ENCODE results near the gene CDR2.
A peak's percentile ranks its signal among the peaks of the same experiment; 100 is the strongest.
"Not testable (repeated sequence)": the region's sequence is repeated elsewhere in the genome, so short reads cannot be mapped to it uniquely, and the experiment has no call there.

The CDR2 gene

GRCh38 chr16:22375963-22376640, 1.7 kb upstream of the CDR2 start:
- no peak for DNase-seq (ENCODE audit: low read depth)

DNA sequence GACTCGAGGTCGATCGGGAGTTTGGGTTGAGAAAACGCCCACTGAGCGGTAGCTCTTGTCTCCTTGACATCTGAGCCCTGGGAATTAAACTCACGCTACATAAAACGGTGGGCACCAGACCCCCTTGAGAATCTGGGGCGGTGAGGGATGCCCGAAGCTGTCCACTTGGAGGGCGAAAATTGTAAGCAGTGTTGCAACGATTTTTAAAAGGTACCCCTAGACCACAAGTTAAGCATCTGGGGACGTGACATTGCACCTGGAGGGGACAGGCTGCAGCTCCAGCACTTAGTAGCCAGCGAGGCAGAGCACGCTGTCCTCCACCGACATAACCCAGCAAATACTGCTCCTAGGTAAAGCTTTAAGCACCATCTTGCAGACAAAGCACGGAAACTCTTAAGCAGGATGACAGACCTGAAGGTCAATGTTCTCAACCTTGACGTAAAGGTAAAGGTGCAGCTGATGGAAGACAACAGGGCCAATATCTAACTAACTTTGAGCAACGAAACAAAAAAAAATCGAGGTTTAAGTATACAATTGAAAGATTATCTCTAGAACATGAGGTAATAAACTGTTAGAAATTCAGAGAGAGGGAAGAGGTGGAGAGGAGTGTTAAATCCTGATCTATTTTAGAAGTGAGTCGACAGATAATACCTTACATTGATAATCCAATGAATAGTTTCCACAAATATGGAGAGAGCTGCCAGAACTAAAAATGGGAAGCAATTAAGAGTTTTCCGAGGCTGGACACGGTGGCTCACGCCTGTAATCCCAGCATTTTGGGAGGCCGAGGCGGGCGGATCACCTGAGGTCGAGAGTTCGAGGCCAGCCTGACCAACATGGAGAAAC, 921 bp upstream of the CDR2 start:
- DNase-seq (ENCODE audit: low read depth) = no peak

GRCh38 chr16:22373662-22374310, 633 bp downstream of the CDR2 start:
- peak; percentile 15 for DNase-seq (ENCODE audit: low read depth)

DNA sequence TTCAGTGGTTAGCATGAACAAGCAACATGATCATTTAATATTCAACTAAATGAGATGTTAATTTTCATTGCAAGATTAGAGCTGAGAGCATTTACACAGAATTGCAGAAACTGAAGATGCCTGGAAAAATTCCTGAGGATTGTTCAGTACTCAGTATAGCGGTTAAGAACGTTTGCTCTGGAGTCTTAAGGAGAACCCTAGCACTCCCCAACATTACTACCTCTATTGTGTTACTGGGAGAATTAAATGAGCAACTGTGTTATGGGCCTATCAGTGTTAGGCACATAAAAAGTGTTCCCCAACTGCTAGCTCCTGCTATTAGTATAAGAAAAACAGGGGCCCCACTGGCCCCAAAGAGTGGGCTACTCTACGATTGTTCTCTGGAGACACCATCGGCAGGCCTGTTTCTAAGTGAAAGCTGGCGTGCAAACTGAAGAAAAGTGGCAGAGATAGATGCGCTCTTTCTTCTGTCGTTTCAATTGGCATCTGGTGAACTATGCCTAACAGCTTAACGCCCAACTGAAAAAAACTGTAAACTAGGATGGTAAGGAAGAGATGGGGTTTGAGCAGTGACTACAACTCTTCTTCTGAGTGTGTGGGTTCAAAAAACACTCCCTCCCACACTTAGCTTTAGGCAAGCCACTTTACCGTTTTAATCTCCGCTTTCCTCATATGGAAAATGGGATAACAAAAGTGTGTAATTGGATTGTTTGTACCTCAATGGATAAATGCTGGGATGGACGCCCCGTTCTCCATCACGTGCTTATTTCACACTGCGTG, 1.3 kb downstream of the CDR2 start:
- DNase-seq (ENCODE audit: low read depth) = no peak

DNA sequence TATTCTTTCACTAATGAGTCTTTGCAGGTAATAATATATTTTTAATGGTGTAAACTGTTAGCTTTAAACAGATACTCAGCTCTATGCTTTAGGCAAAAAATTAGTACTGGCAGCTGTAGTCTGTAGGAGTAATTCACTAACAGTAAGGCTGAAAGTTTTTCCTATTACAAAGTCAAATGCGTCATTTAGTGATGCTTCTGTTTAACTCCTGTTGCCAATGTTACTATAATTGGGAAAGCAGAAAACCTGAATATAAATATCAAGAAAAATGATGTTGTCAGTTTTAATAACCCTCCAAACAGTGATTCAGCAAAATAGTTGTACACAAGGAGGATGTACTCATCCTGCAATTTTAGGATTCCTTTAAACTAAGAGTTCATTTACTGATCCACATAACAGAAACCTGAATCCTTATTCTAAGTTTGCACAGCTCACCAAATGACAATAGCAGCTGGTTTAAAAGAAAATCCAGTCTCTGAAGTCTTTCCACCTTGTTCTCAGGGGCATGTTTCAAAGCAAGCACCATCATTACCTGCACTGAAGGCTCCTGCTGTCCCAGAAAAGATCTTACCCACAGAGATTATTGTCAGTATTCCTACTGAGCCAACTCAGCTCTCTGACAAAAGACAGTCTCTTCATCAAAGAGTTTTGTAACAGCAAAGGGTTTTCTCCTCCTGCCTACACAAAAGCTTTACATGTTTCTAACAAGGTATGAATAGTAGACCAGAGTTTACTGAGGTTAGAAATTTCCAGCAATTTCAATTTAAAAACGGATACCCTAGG, 4.2 kb downstream of the CDR2 start:
- no peak for DNase-seq (ENCODE audit: low read depth)

DNA sequence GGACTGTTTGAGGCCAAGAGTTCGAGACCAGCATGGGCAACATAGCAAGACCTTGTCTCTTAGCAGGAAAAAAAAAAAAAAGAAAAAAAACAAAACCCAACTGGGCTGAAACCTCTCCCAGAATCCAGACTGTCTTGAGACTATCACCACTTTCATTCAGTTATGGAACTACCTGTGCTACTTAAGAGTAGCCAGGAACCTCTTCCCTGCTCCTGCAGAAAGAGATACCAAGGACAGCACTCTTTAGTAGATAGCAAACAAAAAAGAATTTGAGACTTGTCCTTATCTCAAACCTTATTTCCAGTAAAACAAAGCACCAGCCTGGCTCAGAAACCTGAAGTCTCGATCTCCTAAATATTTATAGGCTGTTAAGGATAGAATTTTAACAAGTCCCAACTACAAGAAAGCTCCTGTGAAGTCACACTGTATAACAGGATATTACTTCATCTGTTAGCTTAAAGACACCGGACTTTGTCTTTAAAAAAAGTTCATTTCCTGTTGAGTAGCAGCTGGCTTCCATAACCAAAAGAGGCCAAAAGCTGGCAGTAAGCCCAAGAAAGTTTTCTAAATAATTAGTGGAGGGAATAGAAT, 5.1 kb downstream of the CDR2 start:
- no peak for DNase-seq (ENCODE audit: low read depth)

GRCh38 chr16:22368200-22368826, 6.1 kb downstream of the CDR2 start:
- not testable (repeated sequence) for DNase-seq (ENCODE audit: low read depth)

GRCh38 chr16:22366889-22367288, 7.5 kb downstream of the CDR2 start:
- DNase-seq (ENCODE audit: low read depth) = no peak

DNA sequence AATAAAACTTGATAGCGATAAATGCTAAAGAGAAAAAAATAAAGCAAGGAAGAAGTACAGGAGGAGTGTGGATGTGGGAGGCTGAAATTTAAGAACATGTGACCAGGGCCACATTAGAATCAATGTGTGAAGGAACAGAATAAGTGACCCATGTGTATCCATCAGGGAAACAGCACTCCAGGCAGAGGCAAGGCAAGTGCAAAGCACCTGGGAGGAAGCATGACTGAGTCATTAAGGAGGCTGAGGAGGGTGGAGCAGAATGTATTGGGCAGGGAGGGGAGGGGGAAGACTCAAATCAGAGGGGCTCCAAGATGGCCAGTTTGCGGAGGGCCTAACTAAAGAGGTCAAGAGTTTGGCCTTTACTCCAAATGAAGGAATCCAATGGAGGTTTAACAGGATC, 8.0 kb downstream of the CDR2 start:
- no peak for DNase-seq (ENCODE audit: low read depth)

GRCh38 chr16:22364241-22364640, 10.2 kb downstream of the CDR2 start:
- no peak for DNase-seq (ENCODE audit: low read depth)

GRCh38 chr16:22360963-22361659, 13.3 kb downstream of the CDR2 start:
- no peak for DNase-seq (ENCODE audit: low read depth)

- no peak for DNase-seq (ENCODE audit: low read depth)
These were observed 14.7 kb downstream of the CDR2 start for GRCh38 chr16:22359679-22360078.

GRCh38 chr16:22358000-22358399, 16.4 kb downstream of the CDR2 start:
- DNase-seq (ENCODE audit: low read depth) = no peak

DNA sequence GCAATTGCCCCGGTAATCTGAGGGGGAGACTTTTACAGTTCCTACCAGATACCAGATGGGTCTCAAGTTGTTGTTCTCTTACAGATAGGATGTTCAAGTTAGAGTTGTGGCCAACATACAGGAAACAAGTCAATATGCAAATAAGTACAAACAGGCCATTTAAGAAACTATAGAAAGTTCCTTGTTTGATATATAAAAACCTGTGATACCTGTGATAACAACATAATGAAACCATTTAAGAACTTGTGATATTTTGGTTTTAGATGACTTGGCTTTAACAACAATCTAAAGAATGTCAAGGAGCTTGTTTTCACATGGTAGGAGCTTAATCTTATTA, 16.8 kb downstream of the CDR2 start:
- DNase-seq (ENCODE audit: low read depth) = no peak

GRCh38 chr16:22356930-22357634, 17.3 kb downstream of the CDR2 start:
- no peak for DNase-seq (ENCODE audit: low read depth)

DNA sequence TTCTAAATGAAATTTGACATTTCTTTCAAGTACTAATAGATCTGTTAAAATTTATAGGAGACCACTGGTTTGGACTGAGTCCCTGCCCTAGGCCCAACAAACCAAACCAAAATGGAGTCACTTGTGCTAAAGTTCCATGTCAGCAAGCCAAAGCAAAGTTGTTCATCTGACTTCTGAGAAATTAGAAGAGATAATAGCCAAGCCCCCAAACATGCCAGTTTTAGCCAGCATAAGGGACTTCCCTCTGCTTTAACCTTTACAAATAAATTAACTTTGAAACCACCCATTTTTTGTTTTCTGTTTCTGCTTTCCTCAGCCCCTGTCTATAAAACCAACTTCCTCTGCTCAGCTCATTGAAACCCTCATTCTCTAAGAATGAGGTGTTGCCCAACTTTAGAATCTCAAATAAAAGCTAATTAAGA, 18.9 kb downstream of the CDR2 start:
- no peak for DNase-seq (ENCODE audit: low read depth)

- no peak for DNase-seq (ENCODE audit: low read depth)
These were observed 20.4 kb downstream of the CDR2 start for GRCh38 chr16:22353933-22354541.

DNA sequence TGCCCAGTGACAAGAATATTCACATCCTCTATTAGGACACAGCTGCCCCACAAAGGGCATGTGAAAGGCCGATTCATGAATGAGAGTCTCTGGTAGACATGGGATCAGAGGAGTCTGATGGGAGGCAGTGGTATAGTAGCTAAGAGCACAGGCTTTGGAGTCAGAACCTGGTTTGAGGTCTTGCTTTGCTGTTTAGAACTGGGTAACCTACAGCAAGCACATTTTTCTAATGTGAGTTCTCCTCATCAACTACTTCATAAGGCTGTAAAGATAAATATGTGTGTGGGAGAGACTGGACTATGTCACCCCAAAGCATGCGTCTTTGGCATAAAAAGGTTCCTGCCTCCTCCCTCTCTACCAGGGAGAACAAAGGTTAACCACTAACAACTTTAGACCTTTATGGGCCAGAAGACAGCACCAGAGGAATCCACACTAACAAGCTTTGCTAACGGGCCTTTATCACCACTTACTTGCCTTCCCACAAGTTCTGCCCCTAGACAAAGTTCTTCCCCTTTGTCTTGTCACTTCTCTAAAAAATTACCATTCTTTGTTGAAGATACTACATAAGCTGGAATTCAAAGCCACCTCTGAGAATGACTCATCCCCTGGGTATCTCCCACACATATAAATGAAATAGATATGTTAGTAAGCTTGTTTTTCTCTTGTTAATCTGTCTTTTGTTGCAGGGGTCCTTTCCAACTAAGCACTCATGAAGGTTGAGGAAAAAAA, 21.1 kb downstream of the CDR2 start:
- DNase-seq (ENCODE audit: low read depth) = no peak

Measured in stimulated activated CD8-positive, alpha-beta memory T cell treated with anti-CD3 and anti-CD28 coated beads, Interleukin-4, amount 100 ng/mL, for 24 hours (primary cell).